Stimulated activated CD4-positive, alpha-beta T cell treated with anti-CD3 and anti-CD28 coated beads, Interleukin-1b, Interleukin-23, amount 100 ng/mL, for 24 hours (primary cell): ENCODE results near the gene SHCBP1.

Experiments used
- DNase-seq, 4 experiments: peaks; one replicate each; pipeline ENCODE4 v3.0.0-alpha.2; 2020; ENCODE audit warnings: low read depth in 4 of 4, low spot score in 1 of 4

SHCBP1 gene

GRCh38 chr16:46620266-46621005 is 743 bp downstream of the SHCBP1 start:
- no peak for DNase-seq

- DNase-seq, result no peak
These were observed 2.7 kb downstream of the SHCBP1 start for GRCh38 chr16:46618516-46618915.

- DNase-seq, result no peak
These were observed 7.2 kb downstream of the SHCBP1 start for GRCh38 chr16:46614006-46614405.

GRCh38 chr16:46613352-46613751 is 7.8 kb downstream of the SHCBP1 start:
- no peak for DNase-seq

- no peak for DNase-seq
These were observed 9.1 kb downstream of the SHCBP1 start for GRCh38 chr16:46612121-46612520.

- DNase-seq, result no peak
These were observed 13.7 kb downstream of the SHCBP1 start for GRCh38 chr16:46607529-46607928.

- DNase-seq, result no peak
These were observed 14.9 kb downstream of the SHCBP1 start for GRCh38 chr16:46606231-46606630.

GRCh38 chr16:46591257-46591656 is 29.9 kb downstream of the SHCBP1 start:
- DNase-seq, result no peak

- DNase-seq, result no peak
These were observed 35.1 kb downstream of the SHCBP1 start for GRCh38 chr16:46586011-46586577.

GRCh38 chr16:46583036-46583435 is 38.1 kb downstream of the SHCBP1 start:
- DNase-seq, result no peak

- no peak for DNase-seq
These were observed 38.9 kb downstream of the SHCBP1 start for GRCh38 chr16:46582313-46582712.

- no peak for DNase-seq
These were observed 43.1 kb downstream of the SHCBP1 start for GRCh38 chr16:46577988-46578579.

GRCh38 chr16:46573834-46574159 is 47.4 kb downstream of the SHCBP1 start:
- DNase-seq, result no peak

GRCh38 chr16:46573008-46573833 is 48.0 kb downstream of the SHCBP1 start:
- no peak for DNase-seq

- no peak for DNase-seq
These were observed 51.9 kb downstream of the SHCBP1 start for GRCh38 chr16:46569231-46569735.

GRCh38 chr16:46568472-46569230 is 52.5 kb downstream of the SHCBP1 start:
- DNase-seq, result no peak

- no peak for DNase-seq
These were observed 58.2 kb downstream of the SHCBP1 start for GRCh38 chr16:46562979-46563378.

- DNase-seq, result no peak
These were observed 63.2 kb downstream of the SHCBP1 start for GRCh38 chr16:46558018-46558417.

- no peak for DNase-seq
These were observed 65.2 kb downstream of the SHCBP1 start for GRCh38 chr16:46555951-46556350.

GRCh38 chr16:46554435-46554834 is 66.7 kb downstream of the SHCBP1 start:
- DNase-seq, result peak in 3 of 4 experiments; percentile 21 to 50 (median 34)

GRCh38 chr16:46549477-46549876 is 71.7 kb downstream of the SHCBP1 start:
- DNase-seq, result no peak
